ENCODE data around the gene GPI. TPM values are rescaled to one million over a fixed set of nuclear protein-coding genes. Genes with fewer than 3 reads are reported as not detected.

Gene GPI
- total and polyA plus RNA-seq, 2 donors (not counting 3 experiments of a cell fraction or from before 2014, with no cell fraction given) = 131 to 273 TPM

DNA sequence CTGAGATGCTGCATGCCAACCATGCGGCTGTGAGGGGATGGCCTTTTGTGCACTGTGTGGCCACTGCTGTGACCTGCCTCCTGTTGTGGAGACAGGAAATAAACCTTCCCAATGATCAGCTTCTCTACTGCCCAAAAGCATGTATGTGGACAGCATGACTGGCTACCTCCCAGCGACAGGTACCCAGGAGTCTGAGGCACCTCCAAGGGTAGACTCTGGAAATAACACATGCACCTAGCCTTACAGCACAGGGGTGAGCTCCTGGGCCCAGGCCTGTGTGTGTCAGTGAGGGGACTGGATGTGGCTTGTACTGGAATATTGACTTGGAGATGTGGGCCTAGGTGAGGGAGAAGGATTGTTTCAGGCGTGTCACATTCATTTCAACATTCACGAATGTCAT is 7.6 kb upstream of the GPI start:
- H3K9ac ChIP-seq (replicated peaks; ENCODE audit: extremely low read depth, insufficient read depth, low read length) = no peak overlapping the region
- intact Hi-C loops (cut with micrococcal nuclease) = no loop called here
- POLR2A ChIA-PET = no interaction called here
- BruUV-seq (replicated peaks) = no TSS peak
- H4K20me1 ChIP-seq (replicated peaks; ENCODE audit: control insufficient read depth, extremely low read depth, insufficient read depth, low read length) = no peaks in the 10 kb centered on the region
- DNase-seq (ENCODE audit: low read depth, low spot score) (no peak), FAIRE-seq (peak; percentile 4)
- CTCF ChIA-PET = no interaction called here
- peaks cover 4 to 20% of the 10 kb centered on the region in 2 experiments for H3K36me3 ChIP-seq (ENCODE audit: control insufficient read depth in 2 of 2, extremely low read depth in 1 of 2, insufficient read depth in 2 of 2, low read length in 2 of 2)
- H3K27me3 ChIP-seq (ENCODE audit: control insufficient read depth in 2 of 2, insufficient read depth in 2 of 2, low read length in 2 of 2) = no peaks in the 10 kb centered on the region
- H3K9me1 ChIP-seq (replicated peaks; ENCODE audit: control insufficient read depth, extremely low read depth, insufficient read depth, low read length) = no peaks in the 10 kb centered on the region
- no peak overlapping the region for H2AFZ ChIP-seq (ENCODE audit: low read depth, low read length)
- no peak overlapping the region for H3K27ac ChIP-seq (ENCODE audit: insufficient read depth, low read depth, low read length)
- H3K4me3 ChIP-seq (replicated peaks in 1 of 3; ENCODE audit: insufficient read depth in 1 of 3, low read depth in 1 of 3, low read length in 3 of 3) = no peak overlapping the region
- H3K4me2 ChIP-seq (ENCODE audit: insufficient read depth, low read length) = no peak overlapping the region
- dilution Hi-C loops (cut with MboI; ENCODE audit: extremely low pct_ligation_motif_present, low sequenced_read_pairs) = no loop called here
- H3K79me2 ChIP-seq (ENCODE audit: control insufficient read depth, insufficient read depth, low read length) = no peaks in the 10 kb centered on the region
- peaks cover 11% of the 10 kb centered on the region for H3K4me1 ChIP-seq (ENCODE audit: control insufficient read depth, extremely low read depth, insufficient read depth, low read length)
- TF ChIP-seq MYC (IDR thresholded peaks at IDR 0.05; ENCODE audit: low read depth, low read length) (no peak), POLR2AphosphoS5 (IDR thresholded peaks at IDR 0.05; ENCODE audit: insufficient read depth, low read depth, low read length) (peak; percentile 5)
- no peaks in the 10 kb centered on the region for H3K9me3 ChIP-seq (replicated peaks; ENCODE audit: control insufficient read depth, insufficient read depth, low read length)

DNA sequence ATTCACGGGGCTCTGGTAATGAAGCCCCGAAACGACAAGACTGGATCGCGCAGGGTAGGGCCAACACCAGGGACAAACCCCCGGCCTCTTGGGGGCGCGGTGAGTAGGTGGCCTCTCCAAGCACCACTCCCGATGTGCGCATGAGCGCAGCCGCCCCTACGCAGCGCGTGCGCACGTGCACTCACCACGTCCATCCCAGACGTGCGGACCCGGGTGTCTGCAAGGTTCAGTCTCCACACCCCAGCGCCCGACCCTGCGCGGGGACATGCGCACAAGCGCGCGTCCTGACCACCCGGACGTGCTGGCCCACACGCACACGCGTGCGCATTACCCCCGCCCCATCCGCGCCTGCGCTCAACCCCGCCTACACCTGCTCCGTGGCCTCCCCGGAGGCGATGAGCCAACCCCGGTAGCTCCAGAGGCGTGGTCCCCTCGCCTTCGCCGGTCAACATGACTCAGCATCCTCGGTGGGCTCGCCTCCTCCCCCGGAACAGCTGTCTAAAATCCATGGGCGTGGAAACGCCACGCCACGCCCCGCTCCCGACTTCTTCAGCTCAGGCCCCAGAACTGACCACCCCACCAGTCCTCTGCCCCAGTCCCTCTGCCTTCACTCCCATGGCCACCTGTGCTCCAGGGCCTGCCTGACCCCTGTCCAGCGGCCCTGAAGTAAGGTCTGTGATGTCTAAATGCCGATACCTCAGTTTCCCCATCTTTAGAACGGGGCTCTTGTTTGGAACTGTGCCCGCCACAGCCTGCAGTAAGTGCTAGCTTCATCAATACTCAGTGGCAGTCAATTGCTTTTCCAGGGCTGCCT is 5.6 kb upstream of the GPI start:
- Histone ChIP-seq H3K4me2 (ENCODE audit: insufficient read depth, low read length) (peak overlapping the region; percentile 71), H3K4me1 (ENCODE audit: control insufficient read depth, extremely low read depth, insufficient read depth, low read length) (peaks cover 11% of the 10 kb centered on the region), H2AFZ (ENCODE audit: low read depth, low read length) (peak overlapping the region; percentile 35), H3K27ac (ENCODE audit: insufficient read depth, low read depth, low read length) (peak overlapping the region; percentile 26), H3K9ac (replicated peaks; ENCODE audit: extremely low read depth, insufficient read depth, low read length) (peak overlapping the region; percentile 62), H3K36me3 (ENCODE audit: control insufficient read depth in 2 of 2, extremely low read depth in 1 of 2, insufficient read depth in 2 of 2, low read length in 2 of 2) (peaks cover 0 to 8% of the 10 kb centered on the region in 2 experiments), H3K9me1 (replicated peaks; ENCODE audit: control insufficient read depth, extremely low read depth, insufficient read depth, low read length) (no peaks in the 10 kb centered on the region), H4K20me1 (replicated peaks; ENCODE audit: control insufficient read depth, extremely low read depth, insufficient read depth, low read length) (no peaks in the 10 kb centered on the region), H3K79me2 (ENCODE audit: control insufficient read depth, insufficient read depth, low read length) (no peaks in the 10 kb centered on the region), H3K27me3 (ENCODE audit: control insufficient read depth in 2 of 2, insufficient read depth in 2 of 2, low read length in 2 of 2) (no peaks in the 10 kb centered on the region), H3K9me3 (replicated peaks; ENCODE audit: control insufficient read depth, insufficient read depth, low read length) (no peaks in the 10 kb centered on the region), H3K4me3 (replicated peaks in 1 of 3; ENCODE audit: insufficient read depth in 1 of 3, low read depth in 1 of 3, low read length in 3 of 3) (peak overlapping the region in 2 of 3 experiments; percentile 35 to 49)
- peak; percentile 99 for DNase-seq (ENCODE audit: low read depth, low spot score)
- intact Hi-C loops (cut with micrococcal nuclease) = no loop called here
- BruUV-seq (replicated peaks) = no TSS peak
- ChIA-PET CTCF (interaction anchor here (0.6 to 2.0 kb wide), 7 partner anchors 8 to 140 kb away, joined by 3 to 9 read pairs (median 4); no protein-coding TSS in a partner anchor), POLR2A (no interaction called here)
- dilution Hi-C loops (cut with MboI; ENCODE audit: extremely low pct_ligation_motif_present, low sequenced_read_pairs) = no loop called here
- peak; percentile 98 for FAIRE-seq
- TF ChIP-seq POLR2AphosphoS5 (IDR thresholded peaks at IDR 0.05; ENCODE audit: insufficient read depth, low read depth, low read length) = peak; percentile 86
- TF ChIP-seq JUN (IDR thresholded peaks at IDR 0.05; ENCODE audit: borderline replicate concordance, insufficient read depth, insufficient read length, low read depth) = no peak
- TF ChIP-seq GATA2 (IDR thresholded peaks at IDR 0.05; ENCODE audit: insufficient read depth, insufficient read length, low read depth, low read length) = no peak
- TF ChIP-seq MYC (IDR thresholded peaks at IDR 0.05; ENCODE audit: low read depth, low read length) = no peak
- no peak for TF ChIP-seq EZH2 (IDR thresholded peaks at IDR 0.05; ENCODE audit: borderline replicate concordance, low read depth, low read length, severe bottlenecking)
- TF ChIP-seq, protein P1, sequence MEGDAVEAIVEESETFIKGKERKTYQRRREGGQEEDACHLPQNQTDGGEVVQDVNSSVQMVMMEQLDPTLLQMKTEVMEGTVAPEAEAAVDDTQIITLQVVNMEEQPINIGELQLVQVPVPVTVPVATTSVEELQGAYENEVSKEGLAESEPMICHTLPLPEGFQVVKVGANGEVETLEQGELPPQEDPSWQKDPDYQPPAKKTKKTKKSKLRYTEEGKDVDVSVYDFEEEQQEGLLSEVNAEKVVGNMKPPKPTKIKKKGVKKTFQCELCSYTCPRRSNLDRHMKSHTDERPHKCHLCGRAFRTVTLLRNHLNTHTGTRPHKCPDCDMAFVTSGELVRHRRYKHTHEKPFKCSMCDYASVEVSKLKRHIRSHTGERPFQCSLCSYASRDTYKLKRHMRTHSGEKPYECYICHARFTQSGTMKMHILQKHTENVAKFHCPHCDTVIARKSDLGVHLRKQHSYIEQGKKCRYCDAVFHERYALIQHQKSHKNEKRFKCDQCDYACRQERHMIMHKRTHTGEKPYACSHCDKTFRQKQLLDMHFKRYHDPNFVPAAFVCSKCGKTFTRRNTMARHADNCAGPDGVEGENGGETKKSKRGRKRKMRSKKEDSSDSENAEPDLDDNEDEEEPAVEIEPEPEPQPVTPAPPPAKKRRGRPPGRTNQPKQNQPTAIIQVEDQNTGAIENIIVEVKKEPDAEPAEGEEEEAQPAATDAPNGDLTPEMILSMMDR (IDR thresholded peaks at IDR 0.05; ENCODE audit: extremely low read depth in 1 of 2, insufficient read depth in 1 of 2, low read depth in 1 of 2, low read length in 2 of 2) = peak; percentile 59 to 83
- TF ChIP-seq FOS (IDR thresholded peaks at IDR 0.05; ENCODE audit: borderline replicate concordance, insufficient read depth, low read length) = peak; percentile 51
- peak; percentile 88 for TF ChIP-seq POLR2A (IDR thresholded peaks at IDR 0.05; ENCODE audit: low read depth, low read length)
- TF ChIP-seq, protein P2, sequence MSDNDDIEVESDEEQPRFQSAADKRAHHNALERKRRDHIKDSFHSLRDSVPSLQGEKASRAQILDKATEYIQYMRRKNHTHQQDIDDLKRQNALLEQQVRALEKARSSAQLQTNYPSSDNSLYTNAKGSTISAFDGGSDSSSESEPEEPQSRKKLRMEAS (IDR thresholded peaks at IDR 0.05; ENCODE audit: insufficient read depth, insufficient read length) = peak; percentile 91
